Neuron (in vitro differentiated cells): ENCODE data around the gene DNASE1L2.
A peak's percentile ranks its signal among the peaks of the same experiment; 100 is the strongest.

ENCODE experiments used
- H2AFZ ChIP-seq: one replicate; pipeline ENCODE4 v1.6.1; 2013; ENCODE audit warnings: low read depth, mild to moderate bottlenecking, inconsistent platforms, low read length, moderate library complexity
- H3K27me3 ChIP-seq: one replicate; pipeline ENCODE4 v1.6.1; 2013; ENCODE audit warnings: low read length; ENCODE audit not compliant: insufficient read depth
- H3K36me3 ChIP-seq: one replicate; pipeline ENCODE4 v1.6.1; 2013; ENCODE audit warnings: low read length; ENCODE audit not compliant: insufficient read depth
- H3K4me1 ChIP-seq: one replicate; pipeline ENCODE4 v1.6.1; 2013; ENCODE audit warnings: low read length; ENCODE audit not compliant: insufficient read depth
- H3K4me3 ChIP-seq: 2 replicates; pipeline ENCODE4 v1.5.1; 2013; ENCODE audit warnings: mild to moderate bottlenecking, low read length, moderate library complexity
- H3K9me3 ChIP-seq: one replicate; pipeline ENCODE4 v1.6.1; 2013; ENCODE audit warnings: low read length

The DNASE1L2 gene

GRCh38 chr16:2216330-2216729, 19.9 kb upstream of the DNASE1L2 start:
- H3K4me1 ChIP-seq, result peaks cover 16% of the 10 kb centered on the region
- no peak overlapping the region for H2AFZ ChIP-seq
- H3K4me3 ChIP-seq, result no peak overlapping the region
- H3K36me3 ChIP-seq, result peaks cover 14% of the 10 kb centered on the region
- H3K9me3 ChIP-seq, result no peaks in the 10 kb centered on the region
- no peaks in the 10 kb centered on the region for H3K27me3 ChIP-seq

GRCh38 chr16:2223221-2223941, 12.9 kb upstream of the DNASE1L2 start, which contains the start of gene E4F1:
E4F1 (plus strand) TSS chr16:2223591; CDS start chr16:2223614, 23 bp downstream.
- Histone ChIP-seq H3K27me3 (no peaks in the 10 kb centered on the region), H3K36me3 (peaks cover 16% of the 10 kb centered on the region), H3K4me1 (peaks cover 12% of the 10 kb centered on the region), H3K4me3 (peak within 1 kb of the TSS; percentile 86), H3K9me3 (no peaks in the 10 kb centered on the region), H2AFZ (peak within 1 kb of the TSS; percentile 38)

- Histone ChIP-seq H3K4me3 (peak overlapping the region; percentile 86), H3K27me3 (no peaks in the 10 kb centered on the region), H3K4me1 (peaks cover 12% of the 10 kb centered on the region), H3K9me3 (no peaks in the 10 kb centered on the region), H2AFZ (peak overlapping the region; percentile 38), H3K36me3 (peaks cover 23% of the 10 kb centered on the region)
These were observed 12.2 kb upstream of the DNASE1L2 start for GRCh38 chr16:2223942-2224486.

GRCh38 chr16:2226245-2226793, 9.9 kb upstream of the DNASE1L2 start:
- Histone ChIP-seq H3K9me3 (no peaks in the 10 kb centered on the region), H3K27me3 (no peaks in the 10 kb centered on the region), H3K4me1 (peaks cover 12% of the 10 kb centered on the region), H3K36me3 (peaks cover 44% of the 10 kb centered on the region), H3K4me3 (no peak overlapping the region), H2AFZ (no peak overlapping the region)

- Histone ChIP-seq H3K4me3 (no peak overlapping the region), H3K4me1 (peaks cover 12% of the 10 kb centered on the region), H3K27me3 (no peaks in the 10 kb centered on the region), H3K9me3 (no peaks in the 10 kb centered on the region), H3K36me3 (peaks cover 50% of the 10 kb centered on the region), H2AFZ (no peak overlapping the region)
These were observed 9.3 kb upstream of the DNASE1L2 start for GRCh38 chr16:2226918-2227317.

GRCh38 chr16:2228161-2228824, 8.0 kb upstream of the DNASE1L2 start:
- Histone ChIP-seq H3K4me1 (peaks cover 12% of the 10 kb centered on the region), H3K4me3 (no peak overlapping the region), H3K27me3 (no peaks in the 10 kb centered on the region), H3K36me3 (peaks cover 62% of the 10 kb centered on the region), H3K9me3 (no peaks in the 10 kb centered on the region), H2AFZ (no peak overlapping the region)

- Histone ChIP-seq H3K4me1 (peaks cover 11% of the 10 kb centered on the region), H3K4me3 (no peak overlapping the region), H3K9me3 (no peaks in the 10 kb centered on the region), H3K27me3 (no peaks in the 10 kb centered on the region), H2AFZ (no peak overlapping the region), H3K36me3 (peaks cover 70% of the 10 kb centered on the region)
These were observed 7.2 kb upstream of the DNASE1L2 start for GRCh38 chr16:2229091-2229490.

- H2AFZ ChIP-seq, result no peak overlapping the region
- H3K4me3 ChIP-seq, result no peak overlapping the region
- H3K27me3 ChIP-seq, result no peaks in the 10 kb centered on the region
- H3K9me3 ChIP-seq, result no peaks in the 10 kb centered on the region
- H3K4me1 ChIP-seq, result peaks cover 4% of the 10 kb centered on the region
- peaks cover 77% of the 10 kb centered on the region for H3K36me3 ChIP-seq
These were observed 6.5 kb upstream of the DNASE1L2 start for GRCh38 chr16:2229632-2230250.

GRCh38 chr16:2230376-2230775, 5.9 kb upstream of the DNASE1L2 start:
- Histone ChIP-seq H3K27me3 (no peaks in the 10 kb centered on the region), H2AFZ (no peak overlapping the region), H3K9me3 (no peaks in the 10 kb centered on the region), H3K4me1 (no peaks in the 10 kb centered on the region), H3K36me3 (peaks cover 82% of the 10 kb centered on the region), H3K4me3 (no peak overlapping the region)

GRCh38 chr16:2231016-2231931, 5.0 kb upstream of the DNASE1L2 start:
- no peaks in the 10 kb centered on the region for H3K27me3 ChIP-seq
- peaks cover 85% of the 10 kb centered on the region for H3K36me3 ChIP-seq
- no peak overlapping the region for H3K4me3 ChIP-seq
- H3K4me1 ChIP-seq, result no peaks in the 10 kb centered on the region
- H3K9me3 ChIP-seq, result no peaks in the 10 kb centered on the region
- H2AFZ ChIP-seq, result no peak overlapping the region

- Histone ChIP-seq H3K9me3 (no peaks in the 10 kb centered on the region), H3K36me3 (peaks cover 76% of the 10 kb centered on the region), H3K27me3 (no peaks in the 10 kb centered on the region), H2AFZ (no peak overlapping the region), H3K4me3 (no peak overlapping the region), H3K4me1 (no peaks in the 10 kb centered on the region)
These were observed 3.9 kb upstream of the DNASE1L2 start for GRCh38 chr16:2232094-2232990.
